ENCODE results near the gene UNCX. TPM values are rescaled to one million over a fixed set of nuclear protein-coding genes. Genes with fewer than 3 reads are reported as not detected.

UNCX gene
- total RNA-seq, 2 experiments from 2014 or later = not detected

GRCh38 chr7:1223196-1223981 lies 9.3 kb upstream of the UNCX start:
- H3K27me3 Mint-ChIP-seq = peaks cover 68% of the 10 kb centered on the region
- no peaks in the 10 kb centered on the region for H3K36me3 Mint-ChIP-seq (ENCODE audit: low read depth)
- H3K27ac Mint-ChIP-seq = no peak overlapping the region
- H3K4me1 Mint-ChIP-seq = no peaks in the 10 kb centered on the region
- DNase-seq = no peak
- ChIA-PET POLR2A (no interaction called here), CTCF (no interaction called here)
- H3K9me3 Mint-ChIP-seq = no peaks in the 10 kb centered on the region
- H3K4me3 Mint-ChIP-seq = no peak overlapping the region

GRCh38 chr7:1224086-1224716 lies 8.5 kb upstream of the UNCX start:
- CTCF ChIA-PET = no interaction called here
- Mint-ChIP-seq H3K36me3 (ENCODE audit: low read depth) (no peaks in the 10 kb centered on the region), H3K4me1 (no peaks in the 10 kb centered on the region), H3K4me3 (no peak overlapping the region), H3K27me3 (peaks cover 71% of the 10 kb centered on the region), H3K27ac (no peak overlapping the region), H3K9me3 (no peaks in the 10 kb centered on the region)
- no peak for DNase-seq
- POLR2A ChIA-PET = no interaction called here

- H3K4me3 Mint-ChIP-seq = no peak overlapping the region
- no peaks in the 10 kb centered on the region for H3K36me3 Mint-ChIP-seq (ENCODE audit: low read depth)
- peak overlapping the region; percentile 5 for H3K27ac Mint-ChIP-seq
- peaks cover 68% of the 10 kb centered on the region for H3K27me3 Mint-ChIP-seq
- H3K4me1 Mint-ChIP-seq = no peaks in the 10 kb centered on the region
- DNase-seq = no peak
- CTCF ChIA-PET = no interaction called here
- no peaks in the 10 kb centered on the region for H3K9me3 Mint-ChIP-seq
- POLR2A ChIA-PET = no interaction called here
Observed at GRCh38 chr7:1225030-1225429, 7.6 kb upstream of the UNCX start.

GRCh38 chr7:1225441-1226185 lies 7.1 kb upstream of the UNCX start:
- DNase-seq = peak; percentile 16
- Mint-ChIP-seq H3K27ac (peak overlapping the region; percentile 38), H3K36me3 (ENCODE audit: low read depth) (no peaks in the 10 kb centered on the region), H3K4me1 (no peaks in the 10 kb centered on the region), H3K4me3 (peak overlapping the region; percentile 46), H3K9me3 (no peaks in the 10 kb centered on the region), H3K27me3 (peaks cover 67% of the 10 kb centered on the region)
- ChIA-PET CTCF (interaction anchor here (1.0 kb wide), 2 partner anchors 15 to 206 kb away, joined by 3 read pairs; no protein-coding TSS in a partner anchor), POLR2A (no interaction called here)

- POLR2A ChIA-PET = no interaction called here
- Mint-ChIP-seq H3K27me3 (peaks cover 67% of the 10 kb centered on the region), H3K36me3 (ENCODE audit: low read depth) (no peaks in the 10 kb centered on the region), H3K27ac (peak overlapping the region; percentile 38), H3K9me3 (no peaks in the 10 kb centered on the region), H3K4me3 (peak overlapping the region; percentile 46), H3K4me1 (no peaks in the 10 kb centered on the region)
- CTCF ChIA-PET = interaction anchor here (1.0 kb wide), 2 partner anchors 15 to 205 kb away, joined by 3 read pairs; no protein-coding TSS in a partner anchor
- DNase-seq = no peak
Observed at GRCh38 chr7:1226186-1226901, 6.3 kb upstream of the UNCX start.

GRCh38 chr7:1227071-1227804 lies 5.4 kb upstream of the UNCX start:
- ChIA-PET POLR2A (no interaction called here), CTCF (interaction anchor here (1.0 kb wide), 3 partner anchors 14 to 204 kb away, joined by 3 to 5 read pairs (median 3); no protein-coding TSS in a partner anchor)
- Mint-ChIP-seq H3K4me3 (no peak overlapping the region), H3K27ac (no peak overlapping the region), H3K36me3 (ENCODE audit: low read depth) (no peaks in the 10 kb centered on the region), H3K27me3 (peaks cover 68% of the 10 kb centered on the region), H3K9me3 (no peaks in the 10 kb centered on the region), H3K4me1 (no peaks in the 10 kb centered on the region)
- no peak for DNase-seq

- CTCF ChIA-PET = interaction anchor here (1.0 kb wide), 1 partner anchor 13 kb away, joined by 5 read pairs; no protein-coding TSS in a partner anchor
Observed at GRCh38 chr7:1227814-1228544, 4.7 kb upstream of the UNCX start.

GRCh38 chr7:1228545-1229201 lies 4.0 kb upstream of the UNCX start:
- H3K36me3 Mint-ChIP-seq (ENCODE audit: low read depth) = no peaks in the 10 kb centered on the region
- H3K4me1 Mint-ChIP-seq = no peaks in the 10 kb centered on the region
- ChIA-PET POLR2A (no interaction called here), CTCF (no interaction called here)
- H3K9me3 Mint-ChIP-seq = no peaks in the 10 kb centered on the region
- DNase-seq = no peak
- H3K27ac Mint-ChIP-seq = no peak overlapping the region
- peaks cover 64% of the 10 kb centered on the region for H3K27me3 Mint-ChIP-seq
- no peak overlapping the region for H3K4me3 Mint-ChIP-seq

More at GRCh38 chr7:1227814-1228544, 4.7 kb upstream of the UNCX start:
- POLR2A ChIA-PET = no interaction called here
- H3K9me3 Mint-ChIP-seq = no peaks in the 10 kb centered on the region
- no peak overlapping the region for H3K27ac Mint-ChIP-seq
- H3K4me1 Mint-ChIP-seq = no peaks in the 10 kb centered on the region
- H3K36me3 Mint-ChIP-seq (ENCODE audit: low read depth) = no peaks in the 10 kb centered on the region
- DNase-seq = no peak
- peaks cover 69% of the 10 kb centered on the region for H3K27me3 Mint-ChIP-seq
- H3K4me3 Mint-ChIP-seq = no peak overlapping the region

GRCh38 chr7:1229202-1229947 lies 3.3 kb upstream of the UNCX start:
- POLR2A ChIA-PET = no interaction called here
- CTCF ChIA-PET = no interaction called here
- Mint-ChIP-seq H3K4me3 (no peak overlapping the region), H3K27ac (no peak overlapping the region), H3K4me1 (peaks cover 2% of the 10 kb centered on the region), H3K27me3 (peaks cover 64% of the 10 kb centered on the region), H3K36me3 (ENCODE audit: low read depth) (peaks cover 1% of the 10 kb centered on the region), H3K9me3 (no peaks in the 10 kb centered on the region)
- DNase-seq = no peak

- ChIA-PET CTCF (no interaction called here), POLR2A (no interaction called here)
- Mint-ChIP-seq H3K36me3 (ENCODE audit: low read depth) (peaks cover 3% of the 10 kb centered on the region), H3K9me3 (no peaks in the 10 kb centered on the region), H3K27ac (peak overlapping the region; percentile 64), H3K27me3 (peaks cover 67% of the 10 kb centered on the region), H3K4me3 (no peak overlapping the region), H3K4me1 (peaks cover 8% of the 10 kb centered on the region)
- no peak for DNase-seq
Observed at GRCh38 chr7:1229956-1230355, 2.7 kb upstream of the UNCX start.

Data from activated CD4-positive, alpha-beta T cell treated with anti-CD3 and anti-CD28 coated beads, Interleukin-2, amount 10 ng/mL, durations not matched to agents 7 days and 5 days (primary cell).